HepG2 (cell line): ENCODE measurements around the gene ARHGEF40. TPM values are rescaled to one million over a fixed set of nuclear protein-coding genes. Genes with fewer than 3 reads are reported as not detected.

Experiments used
- ARNTL ChIP-seq: sonication (generic); formaldehyde crosslinking; IDR thresholded peaks from 2 replicates; pipeline ENCODE4 v1.4.0; 2020; ENCODE audit warnings: mild to moderate bottlenecking, missing genetic modification reagents
- GFI1 ChIP-seq: sonication (generic); formaldehyde crosslinking; IDR thresholded peaks from 2 replicates; pipeline ENCODE4 v1.5.0; 2020; ENCODE audit warnings: missing genetic modification reagents, mild to moderate bottlenecking, borderline replicate concordance
- HNRNPL ChIP-seq: fragments of 200-400 bp; formaldehyde crosslinking; IDR thresholded peaks from 2 replicates; pipeline ENCODE4 v1.6.1; 2017; ENCODE audit warnings: mild to moderate bottlenecking, low read depth, low read length
- KDM1A ChIP-seq: IDR thresholded peaks from 2 replicates; pipeline ENCODE4 v1.6.1; 2016; ENCODE audit warnings: missing compliant biosample characterization
- MTF1 ChIP-seq: sonication (generic); formaldehyde crosslinking; IDR thresholded peaks from 2 replicates; pipeline ENCODE4 v1.5.0; 2020; ENCODE audit warnings: missing genetic modification reagents
- NR2F1 ChIP-seq, 2 experiments: fragments of 450-650 bp in 1 of 2; formaldehyde crosslinking in 1 of 2; IDR thresholded peaks; 2 replicates each; pipeline versions ENCODE4 v1.5.0 to v1.6.1; 2016 to 2020; ENCODE audit warnings: mild to moderate bottlenecking in 1 of 2, missing compliant biosample characterization in 1 of 2, missing genetic modification reagents in 1 of 2, moderate library complexity in 1 of 2
- YEATS4 ChIP-seq: sonication (generic); formaldehyde crosslinking; IDR thresholded peaks from 2 replicates; pipeline ENCODE4 v1.4.0; 2020; ENCODE audit warnings: missing genetic modification reagents, borderline replicate concordance
- ZBTB43 ChIP-seq: sonication (generic); formaldehyde crosslinking; conservative IDR thresholded peaks from 2 replicates; pipeline ENCODE4 v1.4.0; 2020; ENCODE audit warnings: missing genetic modification reagents
- ZNF317 ChIP-seq: sonication (generic); formaldehyde crosslinking; IDR thresholded peaks from 2 replicates; pipeline ENCODE4 v1.5.0; 2020; ENCODE audit warnings: mild to moderate bottlenecking, missing genetic modification reagents
- ZNF337 ChIP-seq: sonication (generic); formaldehyde crosslinking; IDR thresholded peaks from 2 replicates; pipeline ENCODE4 v1.5.1; 2020; ENCODE audit warnings: missing genetic modification reagents, low read depth, mild to moderate bottlenecking, borderline replicate concordance
- ZNF441 ChIP-seq: sonication (generic); formaldehyde crosslinking; IDR thresholded peaks from 2 replicates; pipeline ENCODE4 v1.7.0; 2021; ENCODE audit warnings: missing genetic modification reagents, borderline replicate concordance
- ZNF558 ChIP-seq: sonication (generic); formaldehyde crosslinking; IDR thresholded peaks from 2 replicates; pipeline ENCODE4 v1.9.0; 2022; ENCODE audit warnings: mild to moderate bottlenecking, missing genetic modification reagents, borderline replicate concordance
- polyA plus RNA-seq, 8 experiments: library from polyadenylated mRNA; depleted of rRNA in 3 of 8; stranded (reverse) in 7 of 8; unstranded in 1 of 8; fragments of >200 nt; fragmentation: Illumina TruSeq in 4 of 8; extraction: Trizol in 4 of 8; gene quantifications; 2 replicates each; pipeline versions ENCODE4 v1.2.1 to v1.2.3, GENCODE V29; 2011 to 2016; ENCODE audit warnings: low read depth in 4 of 8, missing spikeins in 1 of 8, mixed read lengths in 1 of 8; ENCODE audit not compliant: insufficient read depth in 1 of 8
- total RNA-seq, 5 experiments: library from RNA; depleted of rRNA; stranded (reverse); fragments of >200 nt; fragmentation: Illumina TruSeq; extraction: Trizol; gene quantifications; 2 replicates each; pipeline ENCODE4 v1.2.3, GENCODE V29; 2016; ENCODE audit warnings: low read depth in 1 of 5
- TF ChIP-seq, protein P1 (sequence below): sonication (generic); formaldehyde crosslinking; IDR thresholded peaks from 2 replicates; pipeline ENCODE4 v1.4.0; 2020; ENCODE audit warnings: missing genetic modification reagents
- TF ChIP-seq, protein P2 (sequence below): sonication (generic); formaldehyde crosslinking; IDR thresholded peaks from 2 replicates; pipeline ENCODE4 v1.5.1; 2020; ENCODE audit warnings: missing genetic modification reagents, mild to moderate bottlenecking, borderline replicate concordance
- TF ChIP-seq, protein P3 (sequence below): sonication (generic); formaldehyde crosslinking; IDR thresholded peaks from 2 replicates; pipeline ENCODE4 v1.4.0; 2020; ENCODE audit warnings: missing genetic modification reagents
- TF ChIP-seq, protein P4 (sequence below): sonication (generic); formaldehyde crosslinking; IDR thresholded peaks from 2 replicates; pipeline ENCODE4 v1.8.1; 2023; ENCODE audit warnings: mild to moderate bottlenecking, moderate library complexity, missing genetic modification reagents
- TF ChIP-seq, protein P5 (sequence below): sonication (generic); formaldehyde crosslinking; IDR thresholded peaks from 2 replicates; pipeline ENCODE4 v1.4.0; 2020; ENCODE audit warnings: mild to moderate bottlenecking, low read depth, missing genetic modification reagents

Gene ARHGEF40
- total and polyA plus RNA-seq, 2 of the 13 experiments (the other 11 are each of a cell fraction or from before 2014, with no cell fraction given) = 28.1 to 78.1 TPM

DNA sequence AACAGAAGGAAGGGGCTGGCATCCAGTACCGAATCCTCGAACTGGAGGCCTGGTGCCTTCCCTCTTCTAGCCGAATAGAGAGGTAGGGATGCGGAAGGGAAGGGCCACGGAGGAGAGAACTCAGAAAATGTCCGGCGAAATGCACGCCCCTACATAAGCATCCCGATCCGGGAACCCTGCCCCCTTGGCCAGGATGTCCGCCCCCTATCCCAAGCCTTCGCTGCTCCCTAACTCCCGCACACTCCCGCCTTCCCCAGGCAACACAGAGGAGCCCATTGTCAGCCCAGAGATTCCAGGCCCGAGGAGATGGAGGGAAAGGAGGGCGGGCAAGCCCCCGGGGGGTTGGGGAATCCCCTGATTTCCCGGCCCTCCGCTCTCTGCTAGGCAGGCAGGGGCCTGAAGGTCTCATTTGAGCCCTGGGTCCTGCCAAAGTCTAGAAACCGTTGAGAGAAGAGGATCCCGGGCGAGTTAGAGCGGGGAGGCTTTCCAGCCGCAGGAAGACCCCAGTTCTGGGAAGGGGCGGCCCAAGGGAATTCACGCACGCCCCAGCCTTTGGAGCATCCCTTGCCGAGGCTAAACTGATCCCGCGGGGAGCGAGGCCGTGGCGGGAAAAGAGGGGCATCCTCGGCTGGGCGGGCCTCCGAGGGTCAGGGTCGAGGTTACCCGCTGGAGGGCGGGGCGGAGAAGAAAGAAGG is 569 bp upstream of the ARHGEF40 start (continued):
- TF ChIP-seq ZNF558 (0 out of 2 replicates have a peak, but pooled peaks have one; percentile 30), KDM1A (CRISPR knock-in tag) (no peak; the same call in 1 of the 2 replicates), ZNF337 (0 out of 2 replicates have a peak, but pooled peaks have one; percentile 15), ARNTL (CRISPR knock-in tag) (peak; percentile 8; the same call in 1 of the 2 replicates), MTF1 (CRISPR knock-in tag) (no peak), ZBTB43 (CRISPR knock-in tag) (peak; percentile 27; the same call in 1 of the 2 replicates), HNRNPL (0 out of 2 replicates have a peak, but pooled peaks have one; percentile 32), ZNF441 (no peak), ZNF317 (CRISPR knock-in tag) (peak; percentile 76; the same call in 1 of the 2 replicates), NR2F1 (CRISPR knock-in tag; IDR thresholded peaks at IDR 0.05) (peak; percentile 75 to 85), YEATS4 (CRISPR knock-in tag) (peak; percentile 71; the same call in 1 of the 2 replicates), GFI1 (CRISPR knock-in tag) (0 out of 2 replicates have a peak, but pooled peaks have one; percentile 45)
- TF ChIP-seq, protein P1, sequence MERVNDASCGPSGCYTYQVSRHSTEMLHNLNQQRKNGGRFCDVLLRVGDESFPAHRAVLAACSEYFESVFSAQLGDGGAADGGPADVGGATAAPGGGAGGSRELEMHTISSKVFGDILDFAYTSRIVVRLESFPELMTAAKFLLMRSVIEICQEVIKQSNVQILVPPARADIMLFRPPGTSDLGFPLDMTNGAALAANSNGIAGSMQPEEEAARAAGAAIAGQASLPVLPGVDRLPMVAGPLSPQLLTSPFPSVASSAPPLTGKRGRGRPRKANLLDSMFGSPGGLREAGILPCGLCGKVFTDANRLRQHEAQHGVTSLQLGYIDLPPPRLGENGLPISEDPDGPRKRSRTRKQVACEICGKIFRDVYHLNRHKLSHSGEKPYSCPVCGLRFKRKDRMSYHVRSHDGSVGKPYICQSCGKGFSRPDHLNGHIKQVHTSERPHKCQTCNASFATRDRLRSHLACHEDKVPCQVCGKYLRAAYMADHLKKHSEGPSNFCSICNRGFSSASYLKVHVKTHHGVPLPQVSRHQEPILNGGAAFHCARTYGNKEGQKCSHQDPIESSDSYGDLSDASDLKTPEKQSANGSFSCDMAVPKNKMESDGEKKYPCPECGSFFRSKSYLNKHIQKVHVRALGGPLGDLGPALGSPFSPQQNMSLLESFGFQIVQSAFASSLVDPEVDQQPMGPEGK (CRISPR knock-in tag) = peak; percentile 94
- TF ChIP-seq, protein P2, sequence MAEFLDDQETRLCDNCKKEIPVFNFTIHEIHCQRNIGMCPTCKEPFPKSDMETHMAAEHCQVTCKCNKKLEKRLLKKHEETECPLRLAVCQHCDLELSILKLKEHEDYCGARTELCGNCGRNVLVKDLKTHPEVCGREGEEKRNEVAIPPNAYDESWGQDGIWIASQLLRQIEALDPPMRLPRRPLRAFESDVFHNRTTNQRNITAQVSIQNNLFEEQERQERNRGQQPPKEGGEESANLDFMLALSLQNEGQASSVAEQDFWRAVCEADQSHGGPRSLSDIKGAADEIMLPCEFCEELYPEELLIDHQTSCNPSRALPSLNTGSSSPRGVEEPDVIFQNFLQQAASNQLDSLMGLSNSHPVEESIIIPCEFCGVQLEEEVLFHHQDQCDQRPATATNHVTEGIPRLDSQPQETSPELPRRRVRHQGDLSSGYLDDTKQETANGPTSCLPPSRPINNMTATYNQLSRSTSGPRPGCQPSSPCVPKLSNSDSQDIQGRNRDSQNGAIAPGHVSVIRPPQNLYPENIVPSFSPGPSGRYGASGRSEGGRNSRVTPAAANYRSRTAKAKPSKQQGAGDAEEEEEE (CRISPR knock-in tag) = no peak
- TF ChIP-seq, protein P3, sequence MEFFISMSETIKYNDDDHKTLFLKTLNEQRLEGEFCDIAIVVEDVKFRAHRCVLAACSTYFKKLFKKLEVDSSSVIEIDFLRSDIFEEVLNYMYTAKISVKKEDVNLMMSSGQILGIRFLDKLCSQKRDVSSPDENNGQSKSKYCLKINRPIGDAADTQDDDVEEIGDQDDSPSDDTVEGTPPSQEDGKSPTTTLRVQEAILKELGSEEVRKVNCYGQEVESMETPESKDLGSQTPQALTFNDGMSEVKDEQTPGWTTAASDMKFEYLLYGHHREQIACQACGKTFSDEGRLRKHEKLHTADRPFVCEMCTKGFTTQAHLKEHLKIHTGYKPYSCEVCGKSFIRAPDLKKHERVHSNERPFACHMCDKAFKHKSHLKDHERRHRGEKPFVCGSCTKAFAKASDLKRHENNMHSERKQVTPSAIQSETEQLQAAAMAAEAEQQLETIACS (CRISPR knock-in tag) = 0 out of 2 replicates have a peak, but pooled peaks have one; percentile 13
- TF ChIP-seq, protein P4, sequence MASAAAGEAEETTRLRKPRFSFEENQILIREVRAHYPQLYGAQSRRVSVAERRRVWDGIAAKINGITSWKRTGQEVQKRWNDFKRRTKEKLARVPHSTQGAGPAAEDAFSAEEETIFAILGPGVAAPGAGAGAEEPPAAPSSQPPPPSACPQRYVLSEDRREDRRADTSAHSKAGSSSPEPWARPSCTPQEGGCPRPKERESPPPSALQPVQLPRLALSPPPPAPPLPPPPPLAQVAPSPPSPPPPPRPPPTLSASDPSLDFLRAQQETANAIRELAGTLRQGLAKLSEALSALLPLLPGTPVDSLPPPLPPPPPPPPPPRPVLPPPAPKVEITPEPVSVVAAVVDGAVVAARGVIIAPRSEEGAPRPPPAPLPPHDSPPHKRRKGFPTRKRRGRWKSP (CRISPR knock-in tag) = peak; percentile 35; the same call in 1 of the 2 replicates
- TF ChIP-seq, protein P5, sequence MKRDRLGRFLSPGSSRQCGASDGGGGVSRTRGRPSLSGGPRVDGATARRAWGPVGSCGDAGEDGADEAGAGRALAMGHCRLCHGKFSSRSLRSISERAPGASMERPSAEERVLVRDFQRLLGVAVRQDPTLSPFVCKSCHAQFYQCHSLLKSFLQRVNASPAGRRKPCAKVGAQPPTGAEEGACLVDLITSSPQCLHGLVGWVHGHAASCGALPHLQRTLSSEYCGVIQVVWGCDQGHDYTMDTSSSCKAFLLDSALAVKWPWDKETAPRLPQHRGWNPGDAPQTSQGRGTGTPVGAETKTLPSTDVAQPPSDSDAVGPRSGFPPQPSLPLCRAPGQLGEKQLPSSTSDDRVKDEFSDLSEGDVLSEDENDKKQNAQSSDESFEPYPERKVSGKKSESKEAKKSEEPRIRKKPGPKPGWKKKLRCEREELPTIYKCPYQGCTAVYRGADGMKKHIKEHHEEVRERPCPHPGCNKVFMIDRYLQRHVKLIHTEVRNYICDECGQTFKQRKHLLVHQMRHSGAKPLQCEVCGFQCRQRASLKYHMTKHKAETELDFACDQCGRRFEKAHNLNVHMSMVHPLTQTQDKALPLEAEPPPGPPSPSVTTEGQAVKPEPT (CRISPR knock-in tag) = peak; percentile 21; the same call in 1 of the 2 replicates
